ENCODE results near the gene EPG5.

The EPG5 gene

GRCh38 chr18:45991788-45992187 is 24.7 kb upstream of the EPG5 start:
- TF ChIP-seq CTCF (conservative IDR thresholded peaks at IDR 0.05) (no peak), ZFX (IDR thresholded peaks at IDR 0.05) (no peak)

GRCh38 chr18:45984546-45985235 is 17.6 kb upstream of the EPG5 start:
- no peak overlapping the region for H3K27ac ChIP-seq
- TF ChIP-seq ZFX (IDR thresholded peaks at IDR 0.05) (no peak), CTCF (conservative IDR thresholded peaks at IDR 0.05) (no peak)

More at GRCh38 chr18:45991788-45992187, 24.7 kb upstream of the EPG5 start:
- H3K27ac ChIP-seq: no peak overlapping the region

DNA sequence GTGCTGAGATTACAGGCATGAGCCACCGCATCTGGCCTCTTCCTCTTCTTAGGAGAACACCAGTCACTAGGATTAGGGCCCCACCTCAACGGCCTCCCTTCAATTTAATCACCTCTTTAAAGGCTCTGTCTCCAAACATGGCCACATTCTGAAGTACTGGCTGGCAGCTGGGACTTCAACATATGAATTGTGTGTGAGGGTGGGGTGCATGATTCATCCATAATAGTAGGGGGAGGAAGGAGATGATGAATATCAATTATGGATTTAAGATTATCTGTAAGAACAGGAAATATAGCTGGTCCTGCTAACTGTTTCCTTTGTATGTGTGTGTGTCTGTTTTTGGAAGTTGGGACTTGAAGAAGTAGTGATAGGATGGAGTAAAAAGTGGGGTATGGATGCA is 14.7 kb upstream of the EPG5 start:
- TF ChIP-seq ZFX (IDR thresholded peaks at IDR 0.05): no peak
- TF ChIP-seq CTCF (conservative IDR thresholded peaks at IDR 0.05): no peak
- H3K27ac ChIP-seq: no peak overlapping the region

GRCh38 chr18:45980229-45980628 is 13.1 kb upstream of the EPG5 start:
- no peak overlapping the region for H3K27ac ChIP-seq
- TF ChIP-seq CTCF (conservative IDR thresholded peaks at IDR 0.05) (no peak), ZFX (IDR thresholded peaks at IDR 0.05) (no peak)

DNA sequence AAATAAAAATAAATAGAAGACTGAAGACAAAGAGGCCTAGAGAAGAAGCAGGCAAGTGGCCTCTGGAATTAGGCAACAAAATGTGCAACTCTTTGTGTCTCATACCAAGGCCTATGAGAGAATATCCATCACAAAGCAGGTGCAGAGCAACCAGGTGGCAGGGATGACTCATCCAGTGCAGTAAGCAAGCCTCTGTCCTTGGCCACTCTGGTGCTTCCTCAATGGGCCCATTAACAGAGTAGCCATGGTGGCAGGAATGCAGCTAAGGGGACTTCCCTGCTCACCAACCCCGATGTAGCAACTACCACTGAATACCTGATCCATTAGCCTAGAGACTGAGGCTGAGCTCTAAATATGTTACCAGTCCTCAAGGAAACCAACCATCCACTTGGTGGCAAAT is 11.0 kb upstream of the EPG5 start:
- no peak overlapping the region for H3K27ac ChIP-seq

DNA sequence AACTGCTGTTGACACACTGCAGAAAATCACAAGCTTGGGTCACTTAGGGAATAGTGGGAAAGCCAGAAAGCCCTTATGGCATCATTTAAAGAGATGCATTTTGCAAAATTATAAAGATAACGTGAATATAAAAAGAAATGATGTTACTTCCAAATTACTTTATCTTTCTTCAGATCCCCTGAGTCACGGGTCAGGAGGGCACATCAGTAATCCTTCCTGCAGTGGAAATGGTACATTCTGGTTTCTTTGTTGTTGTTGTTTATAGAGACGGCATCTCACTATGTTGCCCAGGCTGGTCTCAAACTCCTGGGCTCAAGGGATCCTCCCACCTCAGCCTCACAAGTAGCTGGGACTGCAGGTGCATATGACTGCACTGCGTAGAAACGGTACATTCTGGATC is 9.8 kb upstream of the EPG5 start:
- H3K27ac ChIP-seq: no peak overlapping the region
- TF ChIP-seq ZFX (IDR thresholded peaks at IDR 0.05) (no peak), CTCF (conservative IDR thresholded peaks at IDR 0.05) (no peak)

More for the DNA sequence above, 11.0 kb upstream of the EPG5 start:
- TF ChIP-seq ZFX (IDR thresholded peaks at IDR 0.05) (no peak), CTCF (conservative IDR thresholded peaks at IDR 0.05) (no peak)

DNA sequence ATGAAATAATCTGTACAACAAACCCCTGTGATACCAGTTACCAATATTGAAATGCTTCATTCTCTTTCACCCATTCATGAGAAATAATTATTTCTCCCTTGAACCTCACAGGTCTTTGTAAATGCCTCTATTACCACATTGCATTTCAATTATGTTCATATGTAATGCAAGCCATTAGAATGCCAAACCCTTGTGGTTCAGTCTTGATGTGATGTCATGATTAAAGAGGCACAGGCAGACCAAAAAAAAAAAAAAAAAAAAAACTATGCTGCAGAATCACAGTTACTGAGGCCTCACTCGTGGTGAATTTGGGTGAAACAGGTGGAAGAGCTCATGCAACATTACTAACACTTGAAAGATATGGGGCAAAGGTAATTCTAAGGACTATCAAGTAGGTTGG is 9.4 kb upstream of the EPG5 start:
- TF ChIP-seq ZFX (IDR thresholded peaks at IDR 0.05) (no peak), CTCF (conservative IDR thresholded peaks at IDR 0.05) (no peak)
- H3K27ac ChIP-seq: no peak overlapping the region

Data from C4-2B (cell line).